GM21825 (cell line): ENCODE results near the gene RYR2.

Experiments used
- ATAC-seq: cut with Tn5 transposase; IDR thresholded peaks from one replicate; pipeline ENCODE4 v1.9.1; 2021; ENCODE audit warnings: mild to moderate bottlenecking, moderate library complexity; ENCODE audit not compliant: unreplicated experiment

RYR2 gene

GRCh38 chr1:237702161-237702560 is 660.2 kb downstream of the RYR2 start:
- no peak for ATAC-seq

- no peak for ATAC-seq
Observed at GRCh38 chr1:237705462-237705861, 663.5 kb downstream of the RYR2 start.

- ATAC-seq: no peak
Observed at GRCh38 chr1:237709355-237709754, 667.4 kb downstream of the RYR2 start.

GRCh38 chr1:237711281-237711680 is 669.3 kb downstream of the RYR2 start:
- ATAC-seq: no peak

- no peak for ATAC-seq
Observed at GRCh38 chr1:237712082-237712481, 670.1 kb downstream of the RYR2 start.

GRCh38 chr1:237712586-237713157 is 670.7 kb downstream of the RYR2 start:
- no peak for ATAC-seq

GRCh38 chr1:237713916-237714315 is 671.9 kb downstream of the RYR2 start:
- ATAC-seq: no peak

GRCh38 chr1:237717106-237717505 is 675.1 kb downstream of the RYR2 start:
- no peak for ATAC-seq

- no peak for ATAC-seq
Observed at GRCh38 chr1:237730826-237731350, 688.9 kb downstream of the RYR2 start.

- ATAC-seq: no peak
Observed at GRCh38 chr1:237732657-237733056, 690.7 kb downstream of the RYR2 start.

- ATAC-seq: no peak
Observed at GRCh38 chr1:237736372-237737029, 694.5 kb downstream of the RYR2 start.

- ATAC-seq: no peak
Observed at GRCh38 chr1:237737448-237737847, 695.5 kb downstream of the RYR2 start.

GRCh38 chr1:237737938-237738610 is 696.1 kb downstream of the RYR2 start:
- no peak for ATAC-seq

GRCh38 chr1:237740846-237741245 is 698.9 kb downstream of the RYR2 start:
- no peak for ATAC-seq

- ATAC-seq: no peak
Observed at GRCh38 chr1:237745545-237745944, 703.6 kb downstream of the RYR2 start.

- no peak for ATAC-seq
Observed at GRCh38 chr1:237748171-237748960, 706.4 kb downstream of the RYR2 start.

GRCh38 chr1:237749122-237749521 is 707.1 kb downstream of the RYR2 start:
- no peak for ATAC-seq

- no peak for ATAC-seq
Observed at GRCh38 chr1:237751090-237751489, 709.1 kb downstream of the RYR2 start.

- ATAC-seq: no peak
Observed at GRCh38 chr1:237754627-237755026, 712.6 kb downstream of the RYR2 start.

GRCh38 chr1:237756304-237756967 is 714.5 kb downstream of the RYR2 start:
- no peak for ATAC-seq

- no peak for ATAC-seq
Observed at GRCh38 chr1:237759377-237759776, 717.4 kb downstream of the RYR2 start.
